DND-41 (cell line): Measurements from ENCODE around the gene EEFSEC.

ENCODE experiments used
- ATAC-seq: fragments of 200-7000 bp; cut with Tn5 transposase; 3 replicates; pipeline ENCODE4 v1.9.1; 2021; ENCODE audit warnings: low read depth; ENCODE audit not compliant: insufficient read depth
- DNase-seq: peaks from one replicate; pipeline ENCODE4 v3.0.0-alpha.2; 2020
- H2AFZ ChIP-seq: 2 replicates; pipeline ENCODE4 v1.6.0; 2012; ENCODE audit warnings: low read depth, low read length
- H3K27ac ChIP-seq: 2 replicates; pipeline ENCODE4 v1.5.1; 2012; ENCODE audit warnings: low read length, inconsistent platforms
- H3K27me3 ChIP-seq: fragments of 200-600 bp; sonication (generic); 2 replicates; pipeline ENCODE4 v1.6.0; 2012; ENCODE audit warnings: low read length, mild to moderate bottlenecking, inconsistent platforms; ENCODE audit not compliant: insufficient read depth, poor library complexity
- H3K36me3 ChIP-seq: 2 replicates; pipeline ENCODE4 v1.5.1; 2012; ENCODE audit warnings: low read length, inconsistent platforms; ENCODE audit not compliant: insufficient read depth
- H3K4me1 ChIP-seq: 2 replicates; pipeline ENCODE4 v1.5.1; 2012; ENCODE audit warnings: mild to moderate bottlenecking, low read length; ENCODE audit not compliant: insufficient read depth
- H3K4me2 ChIP-seq: 2 replicates; pipeline ENCODE4 v1.6.0; 2012; ENCODE audit warnings: mild to moderate bottlenecking, moderate library complexity, low read length, inconsistent platforms; ENCODE audit not compliant: insufficient read depth
- H3K4me3 ChIP-seq, 2 experiments: fragments of 200-600 bp in 1 of 2; shearing (Covaris generic) in 1 of 2; 2 replicates each; pipeline ENCODE4 v1.5.1; 2012 to 2016; ENCODE audit warnings: inconsistent platforms in 2 of 2, low read length in 2 of 2, mild to moderate bottlenecking in 2 of 2, low read depth in 1 of 2, moderate library complexity in 1 of 2
- H3K79me2 ChIP-seq: 2 replicates; pipeline ENCODE4 v1.6.0; 2012; ENCODE audit warnings: low read length, inconsistent platforms; ENCODE audit not compliant: insufficient read depth
- H3K9ac ChIP-seq: 2 replicates; pipeline ENCODE4 v1.6.0; 2012; ENCODE audit warnings: low read depth, mild to moderate bottlenecking, inconsistent platforms, low read length, moderate library complexity
- H3K9me3 ChIP-seq: 2 replicates; pipeline ENCODE4 v1.5.1; 2012; ENCODE audit warnings: low read length, moderate library complexity, mild to moderate bottlenecking, inconsistent platforms; ENCODE audit not compliant: insufficient read depth, severe bottlenecking
- H4K20me1 ChIP-seq: 2 replicates; pipeline ENCODE4 v1.6.0; 2012; ENCODE audit warnings: low read length; ENCODE audit not compliant: insufficient read depth
- CTCF ChIP-seq: IDR thresholded peaks from 2 replicates; pipeline ENCODE4 v1.5.1; 2012; ENCODE audit warnings: borderline replicate concordance, low read length, moderate library complexity, mild to moderate bottlenecking; ENCODE audit not compliant: poor library complexity, severe bottlenecking; ENCODE audit errors: extremely low read depth
- EZH2 ChIP-seq: IDR thresholded peaks from 3 replicates; pipeline ENCODE4 v1.6.1; 2012; ENCODE audit warnings: borderline replicate concordance, low read depth, mild to moderate bottlenecking, moderate library complexity, low read length, inconsistent platforms; ENCODE audit not compliant: severe bottlenecking

The EEFSEC gene

GRCh38 chr3:128430301-128430700 lies 277.0 kb downstream of the EEFSEC start:
- H3K36me3 ChIP-seq: no peaks in the 10 kb centered on the region
- TF ChIP-seq EZH2 (no peak), CTCF (no peak)
- no peaks in the 10 kb centered on the region for H3K27me3 ChIP-seq

GRCh38 chr3:128430731-128431130 lies 277.4 kb downstream of the EEFSEC start:
- no peaks in the 10 kb centered on the region for H3K4me1 ChIP-seq

More at GRCh38 chr3:128430301-128430700, 277.0 kb downstream of the EEFSEC start:
- DNase-seq (no peak), ATAC-seq (no peak)
- Histone ChIP-seq H3K9me3 (no peaks in the 10 kb centered on the region), H3K27ac (no peak overlapping the region), H3K4me3 (no peak overlapping the region), H3K9ac (no peak overlapping the region), H3K4me1 (no peaks in the 10 kb centered on the region), H2AFZ (no peak overlapping the region), H3K4me2 (no peak overlapping the region), H3K79me2 (no peaks in the 10 kb centered on the region), H4K20me1 (0 out of 2 replicates have a peak, but pooled peaks cover 3% of the 10 kb centered on the region)

GRCh38 chr3:128431803-128432300 lies 278.6 kb downstream of the EEFSEC start:
- no peak for DNase-seq
- H3K9me3 ChIP-seq: no peaks in the 10 kb centered on the region
- no peak for TF ChIP-seq CTCF
- TF ChIP-seq EZH2: no peak
- no peaks in the 10 kb centered on the region for H3K27me3 ChIP-seq
- H3K9ac ChIP-seq: no peak overlapping the region
- no peaks in the 10 kb centered on the region for H3K79me2 ChIP-seq
- no peaks in the 10 kb centered on the region for H3K36me3 ChIP-seq
- no peak overlapping the region for H3K27ac ChIP-seq
- no peak overlapping the region for H3K4me3 ChIP-seq
- no peak overlapping the region for H2AFZ ChIP-seq
- no peak overlapping the region for H3K4me2 ChIP-seq
- no peaks in the 10 kb centered on the region for H3K4me1 ChIP-seq
- 0 out of 2 replicates have a peak, but pooled peaks cover 3% of the 10 kb centered on the region for H4K20me1 ChIP-seq
- ATAC-seq: no peak

More at GRCh38 chr3:128430731-128431130, 277.4 kb downstream of the EEFSEC start:
- Histone ChIP-seq H3K4me2 (no peak overlapping the region), H3K9me3 (no peaks in the 10 kb centered on the region), H3K9ac (no peak overlapping the region), H3K36me3 (no peaks in the 10 kb centered on the region), H3K4me3 (no peak overlapping the region), H2AFZ (no peak overlapping the region), H3K27ac (no peak overlapping the region), H4K20me1 (0 out of 2 replicates have a peak, but pooled peaks cover 3% of the 10 kb centered on the region), H3K27me3 (no peaks in the 10 kb centered on the region), H3K79me2 (no peaks in the 10 kb centered on the region)
- DNase-seq: no peak
- ATAC-seq: no peak
- TF ChIP-seq CTCF (no peak), EZH2 (no peak)
